ENCODE data around the gene LMBR1L. TPM values are rescaled to one million over a fixed set of nuclear protein-coding genes. Genes with fewer than 3 reads are reported as not detected.

LMBR1L gene
- total RNA-seq, 5 donors from 2014 or later (not counting 1 experiment from before 2014, with no cell fraction given), result 159 to 302 (median 224) TPM

DNA sequence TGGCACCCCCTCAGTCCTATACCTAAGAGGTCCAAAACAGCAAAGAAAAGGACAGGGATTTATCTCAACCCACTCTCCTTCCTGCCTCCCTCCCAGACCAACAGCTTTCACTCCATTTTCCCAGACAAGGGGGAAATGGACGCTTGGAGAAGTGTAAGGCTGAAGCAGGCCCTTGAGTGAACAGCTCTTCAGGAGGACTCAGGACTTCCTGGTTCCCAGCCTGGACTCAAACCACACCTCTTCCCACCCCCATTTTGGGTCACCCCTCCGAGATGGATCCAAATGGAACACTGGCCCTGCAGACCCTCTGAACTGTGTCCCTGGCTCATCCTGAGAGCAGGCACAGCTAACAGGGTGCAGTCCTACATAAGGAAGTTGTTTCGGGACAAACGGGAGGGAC, 52.8 kb downstream of the LMBR1L start:
- 13% methylated on average over 1 of the region's 4 CpGs for WGBS (ENCODE audit: insufficient coverage)
- ATAC-seq (replicated peaks in 1 of 4) (no peak), DNase-seq (no peak)
- H3K27me3 Mint-ChIP-seq, result no peaks in the 10 kb centered on the region
- Histone ChIP-seq H3K4me1 (ENCODE audit: control insufficient read depth in 1 of 2, extremely low read depth in 1 of 2, insufficient read depth in 2 of 2, low read length in 2 of 2) (peaks cover 42 to 65% of the 10 kb centered on the region in 2 experiments), H3K27me3 (replicated peaks in 1 of 2; ENCODE audit: control insufficient read depth in 2 of 2, extremely low read depth in 1 of 2, insufficient read depth in 2 of 2, low read length in 1 of 2) (peaks cover 0 to 2% of the 10 kb centered on the region in 2 experiments), H3K27ac (ENCODE audit: low read length) (peak overlapping the region; percentile 49), H3K9me3 (no peaks in the 10 kb centered on the region), H3K36me3 (ENCODE audit: control insufficient read depth in 2 of 2, extremely low read depth in 1 of 2, insufficient read depth in 1 of 2, low read length in 1 of 2) (peaks cover 17 to 23% of the 10 kb centered on the region in 2 donors), H3K4me3 (ENCODE audit: control insufficient read depth in 1 of 2, extremely low read depth in 1 of 2, low read length in 1 of 2) (peak overlapping the region; percentile 92 to 99)
- H3K4me1 Mint-ChIP-seq, result peaks cover 54 to 69% (median 60%) of the 10 kb centered on the region in 3 donors
- H3K9me3 Mint-ChIP-seq, result no peaks in the 10 kb centered on the region
- H3K27ac Mint-ChIP-seq, result peak overlapping the region; percentile 84 to 90
- H3K36me3 Mint-ChIP-seq, result peaks cover 23% of the 10 kb centered on the region
- H3K4me3 Mint-ChIP-seq, result peak overlapping the region; percentile 90 to 94 (median 94)
- POLR2A ChIA-PET, result no interaction called here
- CTCF ChIA-PET, result interaction anchor here in 1 of 2 donors (1.8 kb wide), 1 partner anchor 12 kb away, joined by 6 read pairs; the partner anchor contains the start of gene RHEBL1

- no peaks in the 10 kb centered on the region for H3K27me3 Mint-ChIP-seq
- CTCF ChIA-PET, result interaction anchor here in 1 of 2 donors (1.0 to 1.9 kb wide), 4 partner anchors 9 to 33 kb away, joined by 3 to 6 read pairs (median 4); no protein-coding TSS in a partner anchor
- POLR2A ChIA-PET, result no interaction called here
- H3K27me3 ChIP-seq (replicated peaks in 1 of 2; ENCODE audit: control insufficient read depth in 2 of 2, extremely low read depth in 1 of 2, insufficient read depth in 2 of 2, low read length in 1 of 2), result peaks cover 0 to 2% of the 10 kb centered on the region in 2 experiments
- H3K27ac ChIP-seq (ENCODE audit: low read length), result peak overlapping the region; percentile 7
- 14% methylated on average over 1 of the region's 7 CpGs for WGBS (ENCODE audit: insufficient coverage)
- peaks cover 27 to 40% of the 10 kb centered on the region in 2 donors for H3K36me3 ChIP-seq (ENCODE audit: control insufficient read depth in 2 of 2, extremely low read depth in 1 of 2, insufficient read depth in 1 of 2, low read length in 1 of 2)
- peak overlapping the region; percentile 5 for H3K4me3 ChIP-seq (ENCODE audit: control insufficient read depth in 1 of 2, extremely low read depth in 1 of 2, low read length in 1 of 2)
- H3K9me3 Mint-ChIP-seq, result no peaks in the 10 kb centered on the region
- H3K9me3 ChIP-seq, result no peaks in the 10 kb centered on the region
- H3K27ac Mint-ChIP-seq, result peak overlapping the region; percentile 84 to 90
- H3K36me3 Mint-ChIP-seq, result peaks cover 39% of the 10 kb centered on the region
- DNase-seq (peak in 33 of 35 experiments; percentile 28 to 79 (median 49)), ATAC-seq (replicated peaks in 1 of 4) (peak; percentile 59 to 77 (median 62))
- peak overlapping the region; percentile 90 to 94 (median 94) for H3K4me3 Mint-ChIP-seq
- H3K4me1 ChIP-seq (ENCODE audit: control insufficient read depth in 1 of 2, extremely low read depth in 1 of 2, insufficient read depth in 2 of 2, low read length in 2 of 2), result peaks cover 40 to 61% of the 10 kb centered on the region in 2 experiments
- H3K4me1 Mint-ChIP-seq, result peaks cover 50 to 71% (median 62%) of the 10 kb centered on the region in 3 donors
These were observed 54.5 kb downstream of the LMBR1L start for GRCh38 chr12:49055978-49056754.

DNA sequence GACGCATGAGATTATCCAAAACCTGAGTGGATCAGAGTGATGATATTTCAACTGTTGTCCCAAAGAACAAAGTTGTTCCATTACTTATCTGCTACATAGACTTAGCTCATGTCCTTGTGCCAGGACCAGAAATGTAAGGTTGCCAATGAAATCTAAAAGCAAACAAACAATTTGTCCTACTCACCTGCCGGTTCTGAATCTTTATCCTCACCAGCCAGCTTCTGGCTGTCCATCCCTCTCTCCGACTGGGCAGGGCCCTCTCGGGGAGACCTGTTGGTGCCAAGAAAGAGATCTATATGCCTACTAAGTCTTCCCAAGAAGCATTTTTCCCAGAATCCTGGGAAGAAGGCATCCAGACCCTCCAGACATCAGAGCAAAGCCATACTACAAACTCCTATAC, 55.6 kb downstream of the LMBR1L start:
- CTCF ChIA-PET, result interaction anchor here in 1 of 2 donors (1.0 to 1.9 kb wide), 3 partner anchors 12 to 34 kb away, joined by 3 to 6 read pairs (median 5); no protein-coding TSS in a partner anchor
- Mint-ChIP-seq H3K36me3 (peaks cover 46% of the 10 kb centered on the region), H3K27me3 (no peaks in the 10 kb centered on the region), H3K4me3 (peak overlapping the region in 1 of 3 donors; percentile 17), H3K27ac (peak overlapping the region in 1 of 2 donors; percentile 17), H3K4me1 (peaks cover 47 to 66% (median 65%) of the 10 kb centered on the region in 3 donors), H3K9me3 (no peaks in the 10 kb centered on the region)
- POLR2A ChIA-PET, result no interaction called here
- Histone ChIP-seq H3K36me3 (ENCODE audit: control insufficient read depth in 2 of 2, extremely low read depth in 1 of 2, insufficient read depth in 1 of 2, low read length in 1 of 2) (peaks cover 31 to 51% of the 10 kb centered on the region in 2 donors), H3K27me3 (replicated peaks in 1 of 2; ENCODE audit: control insufficient read depth in 2 of 2, extremely low read depth in 1 of 2, insufficient read depth in 2 of 2, low read length in 1 of 2) (no peaks in the 10 kb centered on the region), H3K4me1 (ENCODE audit: control insufficient read depth in 1 of 2, extremely low read depth in 1 of 2, insufficient read depth in 2 of 2, low read length in 2 of 2) (peaks cover 37 to 60% of the 10 kb centered on the region in 2 experiments), H3K27ac (ENCODE audit: low read length) (no peak overlapping the region), H3K4me3 (ENCODE audit: control insufficient read depth in 1 of 2, extremely low read depth in 1 of 2, low read length in 1 of 2) (no peak overlapping the region), H3K9me3 (no peaks in the 10 kb centered on the region)
- no peak for ATAC-seq (replicated peaks in 1 of 4)
- WGBS (ENCODE audit: insufficient coverage), result 100% methylated on average over 3 of the region's 4 CpGs
- DNase-seq, result no peak

- ATAC-seq (replicated peaks in 1 of 4) (no peak), DNase-seq (no peak)
- H3K4me3 Mint-ChIP-seq, result peak overlapping the region in 1 of 3 donors; percentile 17
- Histone ChIP-seq H3K4me3 (ENCODE audit: control insufficient read depth in 1 of 2, extremely low read depth in 1 of 2, low read length in 1 of 2) (no peak overlapping the region), H3K36me3 (ENCODE audit: control insufficient read depth in 2 of 2, extremely low read depth in 1 of 2, insufficient read depth in 1 of 2, low read length in 1 of 2) (peaks cover 35 to 57% of the 10 kb centered on the region in 2 donors), H3K27ac (ENCODE audit: low read length) (no peak overlapping the region), H3K9me3 (no peaks in the 10 kb centered on the region), H3K27me3 (replicated peaks in 1 of 2; ENCODE audit: control insufficient read depth in 2 of 2, extremely low read depth in 1 of 2, insufficient read depth in 2 of 2, low read length in 1 of 2) (no peaks in the 10 kb centered on the region), H3K4me1 (ENCODE audit: control insufficient read depth in 1 of 2, extremely low read depth in 1 of 2, insufficient read depth in 2 of 2, low read length in 2 of 2) (peaks cover 37 to 59% of the 10 kb centered on the region in 2 experiments)
- no peaks in the 10 kb centered on the region for H3K27me3 Mint-ChIP-seq
- ChIA-PET POLR2A (no interaction called here), CTCF (interaction anchor here in 1 of 2 donors (1.4 to 1.9 kb wide), 2 partner anchors 11 to 32 kb away, joined by 5 to 6 read pairs; no protein-coding TSS in a partner anchor)
- no peaks in the 10 kb centered on the region for H3K9me3 Mint-ChIP-seq
- 99% methylated on average over 10 of the region's 10 CpGs for WGBS (ENCODE audit: insufficient coverage)
- H3K36me3 Mint-ChIP-seq, result peaks cover 46% of the 10 kb centered on the region
- H3K27ac Mint-ChIP-seq, result peak overlapping the region in 1 of 2 donors; percentile 17
- peaks cover 47 to 66% (median 65%) of the 10 kb centered on the region in 3 donors for H3K4me1 Mint-ChIP-seq
These were observed 56.1 kb downstream of the LMBR1L start for GRCh38 chr12:49054524-49054923.

DNA sequence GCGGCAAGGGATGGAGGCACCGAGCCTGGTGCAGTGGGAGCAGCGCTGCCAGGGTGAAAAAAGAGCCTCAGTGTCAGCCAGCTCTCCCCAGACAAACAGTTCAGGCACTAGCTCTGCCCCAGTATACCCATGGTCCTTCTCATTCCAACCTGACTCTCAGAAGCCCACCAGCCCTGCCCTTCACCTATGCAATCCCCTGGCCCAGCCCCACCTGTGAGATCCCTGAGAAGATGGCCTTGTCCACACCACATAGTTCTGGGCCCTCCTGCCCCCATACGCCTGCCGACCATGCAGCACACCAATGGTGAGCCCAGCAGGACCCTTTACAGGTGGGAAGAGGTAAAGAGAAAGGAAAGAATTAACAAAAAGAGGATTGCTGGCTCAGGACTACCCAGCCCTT, 56.6 kb downstream of the LMBR1L start:
- H3K9me3 ChIP-seq, result no peaks in the 10 kb centered on the region
- Mint-ChIP-seq H3K27ac (peak overlapping the region in 1 of 2 donors; percentile 11), H3K4me3 (no peak overlapping the region), H3K4me1 (peaks cover 47 to 62% (median 60%) of the 10 kb centered on the region in 3 donors), H3K9me3 (no peaks in the 10 kb centered on the region), H3K36me3 (peaks cover 46% of the 10 kb centered on the region), H3K27me3 (no peaks in the 10 kb centered on the region)
- 100% methylated on average over 1 of the region's 5 CpGs for WGBS (ENCODE audit: insufficient coverage)
- POLR2A ChIA-PET, result no interaction called here
- peaks cover 37 to 54% of the 10 kb centered on the region in 2 experiments for H3K4me1 ChIP-seq (ENCODE audit: control insufficient read depth in 1 of 2, extremely low read depth in 1 of 2, insufficient read depth in 2 of 2, low read length in 2 of 2)
- no peak overlapping the region for H3K27ac ChIP-seq (ENCODE audit: low read length)
- H3K36me3 ChIP-seq (ENCODE audit: control insufficient read depth in 2 of 2, extremely low read depth in 1 of 2, insufficient read depth in 1 of 2, low read length in 1 of 2), result peaks cover 36 to 61% of the 10 kb centered on the region in 2 donors
- no peak overlapping the region for H3K4me3 ChIP-seq (ENCODE audit: control insufficient read depth in 1 of 2, extremely low read depth in 1 of 2, low read length in 1 of 2)
- no peaks in the 10 kb centered on the region for H3K27me3 ChIP-seq (replicated peaks in 1 of 2; ENCODE audit: control insufficient read depth in 2 of 2, extremely low read depth in 1 of 2, insufficient read depth in 2 of 2, low read length in 1 of 2)
- CTCF ChIA-PET, result interaction anchor here in 1 of 2 donors (1.9 kb wide), 1 partner anchor 11 kb away, joined by 5 read pairs; no protein-coding TSS in a partner anchor
- DNase-seq (no peak), ATAC-seq (replicated peaks in 1 of 4) (no peak)

DNA sequence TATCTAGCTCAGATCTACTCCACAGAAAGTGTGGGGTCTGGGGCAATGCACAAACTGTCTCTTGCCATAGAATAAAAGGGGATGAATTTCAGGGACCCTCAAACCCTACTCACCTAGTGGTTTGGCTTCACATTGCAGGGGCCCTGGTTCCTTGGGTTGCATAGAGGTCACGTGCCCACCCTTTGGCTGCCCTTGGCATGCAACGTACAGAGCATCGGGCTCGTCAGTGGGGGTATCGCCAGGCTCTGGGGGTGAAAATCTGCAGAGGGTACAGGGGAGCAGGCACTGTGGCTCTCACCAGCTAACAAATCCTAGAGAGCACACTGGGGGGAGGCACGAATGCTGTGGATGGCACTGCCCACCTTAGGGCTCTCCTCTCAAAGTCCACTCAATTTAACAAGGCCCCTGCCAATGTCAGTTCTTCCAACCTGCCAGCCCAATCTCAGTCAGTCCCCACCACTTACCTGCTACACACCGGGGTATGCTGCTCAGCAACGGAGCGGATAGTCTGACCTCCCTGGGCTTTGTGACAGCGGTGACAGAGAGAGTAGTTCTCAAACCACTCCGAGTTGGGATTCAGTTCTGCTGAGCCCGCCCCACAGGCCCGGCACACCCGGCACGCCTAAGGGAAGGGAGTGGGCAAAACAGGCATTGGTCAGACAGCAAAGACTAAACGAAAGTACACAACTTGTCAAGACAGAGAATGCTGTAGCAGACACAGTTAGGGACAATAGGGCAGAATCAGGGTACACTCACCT, 58.0 kb downstream of the LMBR1L start:
- CTCF ChIA-PET, result no interaction called here
- Mint-ChIP-seq H3K36me3 (peaks cover 60% of the 10 kb centered on the region), H3K27me3 (no peaks in the 10 kb centered on the region), H3K4me3 (no peak overlapping the region), H3K9me3 (no peaks in the 10 kb centered on the region), H3K4me1 (peaks cover 33 to 48% (median 46%) of the 10 kb centered on the region in 3 donors), H3K27ac (no peak overlapping the region)
- Histone ChIP-seq H3K27ac (ENCODE audit: low read length) (no peak overlapping the region), H3K4me1 (ENCODE audit: control insufficient read depth in 1 of 2, extremely low read depth in 1 of 2, insufficient read depth in 2 of 2, low read length in 2 of 2) (peaks cover 22 to 40% of the 10 kb centered on the region in 2 experiments), H3K36me3 (ENCODE audit: control insufficient read depth in 2 of 2, extremely low read depth in 1 of 2, insufficient read depth in 1 of 2, low read length in 1 of 2) (peaks cover 36 to 76% of the 10 kb centered on the region in 2 donors), H3K27me3 (replicated peaks in 1 of 2; ENCODE audit: control insufficient read depth in 2 of 2, extremely low read depth in 1 of 2, insufficient read depth in 2 of 2, low read length in 1 of 2) (no peaks in the 10 kb centered on the region), H3K9me3 (no peaks in the 10 kb centered on the region), H3K4me3 (ENCODE audit: control insufficient read depth in 1 of 2, extremely low read depth in 1 of 2, low read length in 1 of 2) (no peak overlapping the region)
- ATAC-seq (replicated peaks in 1 of 4) (no peak), DNase-seq (no peak)
- POLR2A ChIA-PET, result no interaction called here
- 96% methylated on average over 15 of the region's 16 CpGs for WGBS (ENCODE audit: insufficient coverage)
